T-helper 22 cell (primary cell): ENCODE results near the gene RPL18A.
"Not testable (repeated sequence)": the region's sequence is repeated elsewhere in the genome, so short reads cannot be mapped to it uniquely, and the experiment has no call there.

Source experiments
- DNase-seq: peaks from one replicate; pipeline ENCODE4 v3.0.0-alpha.2; 2020; ENCODE audit warnings: low read depth

RPL18A gene

DNA sequence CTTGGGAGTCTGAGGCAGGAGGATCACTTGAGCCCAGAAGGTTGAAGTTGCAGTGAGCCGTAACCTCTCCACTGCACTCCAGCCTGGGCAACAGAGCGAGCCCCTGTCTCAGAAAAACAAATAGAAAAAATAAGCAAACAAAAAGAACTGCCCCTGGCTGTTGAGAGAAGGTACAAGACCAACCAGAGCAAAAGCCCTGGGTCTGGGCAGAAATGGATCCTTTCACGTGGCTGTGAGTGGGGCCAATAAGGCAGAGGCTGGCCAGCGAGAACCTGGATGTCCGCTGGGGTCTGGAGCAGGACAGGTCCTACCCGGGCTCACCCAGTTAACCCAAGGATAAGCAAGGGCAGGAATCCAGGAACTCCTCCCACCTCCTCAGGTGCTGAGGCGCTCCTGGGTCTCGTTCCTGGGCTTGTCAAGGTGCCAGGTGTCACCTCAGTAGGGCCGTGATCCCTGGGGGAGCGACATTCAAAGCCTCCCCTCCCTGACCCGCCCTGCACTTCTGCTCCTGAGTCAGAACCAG is 7.3 kb downstream of the RPL18A start:
- no peak for DNase-seq

DNA sequence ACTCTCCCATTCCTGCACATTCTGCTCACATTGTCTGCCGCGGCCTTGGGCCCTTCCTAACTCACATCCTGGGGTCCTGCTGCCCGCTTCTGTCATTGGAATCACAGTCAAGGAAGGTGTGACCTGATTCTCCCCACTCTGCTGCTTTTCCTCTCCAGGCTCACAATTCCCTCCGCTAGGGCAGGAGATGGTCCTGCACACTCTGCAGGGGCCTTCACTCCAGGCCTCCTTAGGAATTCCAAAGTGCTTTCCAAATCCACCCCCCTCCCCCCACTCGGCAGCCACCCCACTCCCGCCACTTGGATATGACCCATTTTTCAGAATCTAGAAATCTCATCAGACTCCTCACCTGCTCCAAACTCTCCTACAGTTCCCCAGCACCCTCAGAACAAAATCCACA is 9.0 kb downstream of the RPL18A start:
- no peak for DNase-seq

DNA sequence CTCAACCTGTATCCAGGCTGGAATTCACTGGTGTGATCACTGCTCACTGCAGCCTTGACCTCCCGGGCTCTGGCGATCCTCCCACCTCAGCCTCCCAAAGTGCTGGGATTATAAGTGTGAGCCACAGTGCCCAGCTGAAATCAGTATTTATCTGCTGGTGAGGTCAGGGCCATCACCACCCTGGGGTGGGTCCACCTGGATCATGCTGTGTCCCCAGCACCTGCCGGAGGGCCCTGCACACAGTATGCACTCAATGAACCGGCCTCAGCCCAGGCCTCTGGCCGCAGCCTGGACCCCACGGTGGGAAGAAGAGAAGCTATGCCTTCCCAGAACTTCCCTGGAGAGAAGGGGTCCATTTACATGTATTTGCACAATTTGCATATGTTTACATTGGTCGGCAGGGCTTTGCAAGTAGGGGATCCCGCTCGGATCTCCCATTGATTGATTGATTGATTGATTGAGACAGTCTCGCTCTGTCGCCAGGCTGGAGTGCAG is 9.5 kb downstream of the RPL18A start:
- no peak for DNase-seq

DNA sequence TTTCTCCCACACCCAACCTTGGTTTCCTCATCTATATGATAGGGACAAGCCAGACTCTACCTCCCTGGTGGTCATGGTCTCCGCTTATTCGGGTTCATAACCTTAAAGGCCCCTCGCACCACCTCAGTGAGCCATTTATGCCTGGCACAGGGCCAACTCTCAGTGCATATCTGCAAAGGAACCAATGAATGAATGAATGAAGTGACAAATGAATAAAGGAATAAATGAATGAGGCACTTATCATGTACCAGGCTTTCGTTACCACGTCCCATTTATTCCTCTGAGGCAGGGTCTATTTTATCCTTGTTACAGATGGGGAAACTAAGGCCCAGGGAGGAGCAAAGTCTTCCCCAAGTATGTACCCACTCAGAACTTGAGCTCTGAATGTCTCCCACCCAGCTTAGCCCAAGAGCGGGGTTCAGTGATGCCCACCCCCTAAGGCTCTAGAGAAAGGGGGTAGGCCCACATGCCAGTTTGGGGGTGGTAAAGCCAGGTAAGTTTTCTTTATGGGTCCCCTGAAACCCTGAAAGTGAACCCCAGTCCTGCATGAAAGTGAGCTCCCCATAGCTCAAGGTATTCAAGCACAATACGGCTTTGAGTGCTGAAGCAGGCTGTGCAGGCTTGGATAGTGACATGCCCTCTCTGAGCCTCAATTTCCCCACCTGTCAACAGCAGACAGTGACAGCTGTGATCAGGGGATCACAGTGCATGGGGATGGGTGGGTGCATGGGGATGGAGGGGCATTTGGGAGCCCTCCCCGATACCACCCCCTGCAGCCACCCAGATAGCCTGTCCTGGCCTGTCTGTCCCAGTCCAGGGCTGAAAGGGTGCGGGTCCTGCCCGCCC is 11.5 kb downstream of the RPL18A start:
- no peak for DNase-seq

DNA sequence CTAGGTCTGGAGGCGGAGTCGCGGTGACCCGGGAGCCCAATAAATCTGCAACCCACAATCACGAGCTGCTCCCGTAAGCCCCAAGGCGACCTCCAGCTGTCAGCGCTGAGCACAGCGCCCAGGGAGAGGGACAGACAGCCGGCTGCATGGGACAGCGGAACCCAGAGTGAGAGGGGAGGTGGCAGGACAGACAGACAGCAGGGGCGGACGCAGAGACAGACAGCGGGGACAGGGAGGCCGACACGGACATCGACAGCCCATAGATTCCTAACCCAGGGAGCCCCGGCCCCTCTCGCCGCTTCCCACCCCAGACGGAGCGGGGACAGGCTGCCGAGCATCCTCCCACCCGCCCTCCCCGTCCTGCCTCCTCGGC is 12.2 kb downstream of the RPL18A start, which contains the start of gene SLC5A5:
Gene SLC5A5 (plus strand): TSS at position 68 of the 373 bp plus-strand sequence. CDS start 375 bp downstream, outside the sequence.
- DNase-seq: no peak

DNA sequence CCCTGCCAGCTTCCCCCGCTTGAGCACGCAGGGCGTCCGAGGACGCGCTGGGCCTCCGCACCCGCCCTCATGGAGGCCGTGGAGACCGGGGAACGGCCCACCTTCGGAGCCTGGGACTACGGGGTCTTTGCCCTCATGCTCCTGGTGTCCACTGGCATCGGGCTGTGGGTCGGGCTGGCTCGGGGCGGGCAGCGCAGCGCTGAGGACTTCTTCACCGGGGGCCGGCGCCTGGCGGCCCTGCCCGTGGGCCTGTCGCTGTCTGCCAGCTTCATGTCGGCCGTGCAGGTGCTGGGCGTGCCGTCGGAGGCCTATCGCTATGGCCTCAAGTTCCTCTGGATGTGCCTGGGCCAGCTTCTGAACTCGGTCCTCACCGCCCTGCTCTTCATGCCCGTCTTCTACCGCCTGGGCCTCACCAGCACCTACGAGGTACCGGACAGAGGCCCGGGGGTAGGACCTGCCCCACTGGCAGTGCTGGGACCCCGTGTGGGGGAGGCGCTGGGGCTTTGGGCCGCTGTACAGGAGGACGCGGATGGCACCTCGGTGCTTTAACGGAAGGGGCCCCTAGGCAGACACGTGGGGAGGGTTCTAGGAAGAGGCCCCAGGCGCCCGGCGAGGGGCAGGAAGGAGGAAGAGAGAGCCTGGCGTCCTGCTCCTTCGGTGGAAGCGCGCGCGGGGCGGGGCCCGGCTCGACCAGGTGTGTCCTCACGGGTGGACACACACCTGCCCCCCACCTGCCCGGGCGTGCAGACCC is 12.7 kb downstream of the RPL18A start:
- no peak for DNase-seq

DNA sequence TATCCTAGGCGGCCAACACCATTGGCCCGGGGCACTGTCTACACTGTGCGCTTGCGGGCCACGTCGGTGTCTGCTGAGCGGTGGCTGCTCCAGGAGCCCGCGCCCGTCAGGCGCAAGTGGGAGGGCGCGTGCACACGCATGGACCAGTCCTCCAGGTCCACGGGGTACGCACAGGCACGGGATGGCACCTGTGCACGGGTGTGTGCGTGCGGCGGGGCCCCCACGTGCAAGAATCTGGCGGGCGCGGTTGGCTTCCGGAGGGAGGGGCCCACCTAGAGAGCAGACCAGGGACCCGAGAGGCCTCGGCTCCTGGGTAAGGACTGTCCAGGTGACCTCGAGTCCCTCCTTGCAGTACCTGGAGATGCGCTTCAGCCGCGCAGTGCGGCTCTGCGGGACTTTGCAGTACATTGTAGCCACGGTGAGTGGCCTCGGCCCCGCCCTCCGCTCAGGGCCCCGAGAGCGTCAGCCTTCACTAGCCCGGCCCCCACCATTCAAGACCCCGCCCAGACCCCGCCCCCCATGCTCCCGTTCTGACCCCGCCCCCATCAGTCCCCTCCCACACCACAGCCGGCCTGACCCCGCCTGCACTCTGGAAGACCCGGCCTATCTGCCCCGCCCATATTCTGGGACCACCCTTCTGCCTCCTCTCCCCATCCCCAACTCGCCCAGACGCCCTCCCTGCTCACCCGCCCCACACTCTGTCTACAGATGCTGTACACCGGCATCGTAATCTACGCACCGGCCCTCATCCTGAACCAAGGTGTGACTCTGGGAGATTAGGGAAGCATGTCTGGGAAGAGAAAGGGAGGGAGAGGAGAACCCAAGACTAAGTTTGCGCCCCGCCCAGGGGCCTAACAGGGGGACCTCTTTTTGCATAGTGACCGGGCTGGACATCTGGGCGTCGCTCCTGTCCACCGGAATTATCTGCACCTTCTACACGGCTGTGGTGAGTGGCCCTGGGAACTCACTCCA is 14.4 kb downstream of the RPL18A start:
- peak; percentile 39 for DNase-seq

DNA sequence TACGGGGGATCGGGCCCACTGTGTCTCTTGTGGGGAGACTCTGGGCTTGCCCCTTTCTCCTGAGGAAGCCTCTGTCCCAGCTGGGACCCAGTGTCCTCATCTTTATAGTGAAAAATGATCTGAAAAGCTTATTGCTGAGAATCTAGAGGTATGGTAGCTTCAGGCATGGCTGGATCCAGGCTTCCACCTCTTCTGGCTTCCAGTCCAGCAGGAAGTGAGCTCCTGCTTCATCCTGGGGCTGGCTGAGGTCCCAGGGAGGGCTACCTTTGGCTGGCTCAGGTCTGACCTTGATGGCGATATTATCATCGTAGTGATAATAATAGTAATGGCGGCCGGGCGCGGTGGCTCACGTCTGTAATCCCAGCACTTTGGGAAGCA is 15.0 kb downstream of the RPL18A start:
- DNase-seq: no peak

DNA sequence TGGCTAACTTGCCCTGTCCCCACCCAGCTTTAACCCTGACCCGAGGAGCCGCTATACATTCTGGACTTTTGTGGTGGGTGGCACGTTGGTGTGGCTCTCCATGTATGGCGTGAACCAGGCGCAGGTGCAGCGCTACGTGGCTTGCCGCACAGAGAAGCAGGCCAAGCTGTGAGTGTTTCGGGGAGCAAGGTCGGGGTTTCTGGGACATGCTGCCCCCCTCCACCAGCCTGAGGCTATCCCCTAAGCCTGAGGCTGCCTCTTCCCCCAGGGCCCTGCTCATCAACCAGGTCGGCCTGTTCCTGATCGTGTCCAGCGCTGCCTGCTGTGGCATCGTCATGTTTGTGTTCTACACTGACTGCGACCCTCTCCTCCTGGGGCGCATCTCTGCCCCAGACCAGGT is 18.0 kb downstream of the RPL18A start:
- no peak for DNase-seq

DNA sequence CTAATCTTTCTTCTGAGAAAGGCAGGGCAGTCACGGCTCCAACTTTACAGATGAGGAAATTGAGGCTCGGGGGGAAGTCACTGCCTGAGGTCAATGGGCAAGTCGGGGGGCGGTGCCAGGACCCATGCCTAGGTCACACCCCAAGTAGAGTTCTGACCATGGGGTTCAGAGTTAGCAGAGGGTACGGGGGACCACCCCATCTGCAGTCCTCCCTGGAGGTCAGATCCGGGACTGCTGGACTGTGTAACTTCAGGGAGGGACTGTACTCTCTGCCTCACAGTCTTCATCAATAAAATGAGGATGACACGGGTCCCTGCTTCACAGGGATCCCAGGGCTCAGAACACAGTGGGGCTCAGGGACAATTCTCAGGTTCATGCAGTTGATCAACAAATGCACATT is 19.8 kb downstream of the RPL18A start:
- DNase-seq: no peak

DNA sequence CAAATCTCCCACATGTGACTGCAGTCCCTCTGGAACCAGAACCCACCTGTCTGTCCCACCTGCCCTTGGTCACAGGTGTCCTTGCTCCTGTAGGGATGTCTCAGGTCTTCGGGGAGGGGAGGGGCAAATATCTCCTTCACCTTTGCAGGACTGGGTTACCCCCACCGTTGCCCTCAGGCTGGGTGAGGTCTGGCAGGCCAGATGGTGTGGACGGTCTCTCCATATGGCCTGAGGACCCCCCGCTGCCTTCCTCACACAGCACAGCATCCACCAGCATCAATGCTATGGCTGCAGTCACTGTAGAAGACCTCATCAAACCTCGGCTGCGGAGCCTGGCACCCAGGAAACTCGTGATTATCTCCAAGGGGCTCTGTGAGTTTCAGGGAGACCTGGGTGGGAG is 22.0 kb downstream of the RPL18A start:
- DNase-seq: no peak

DNA sequence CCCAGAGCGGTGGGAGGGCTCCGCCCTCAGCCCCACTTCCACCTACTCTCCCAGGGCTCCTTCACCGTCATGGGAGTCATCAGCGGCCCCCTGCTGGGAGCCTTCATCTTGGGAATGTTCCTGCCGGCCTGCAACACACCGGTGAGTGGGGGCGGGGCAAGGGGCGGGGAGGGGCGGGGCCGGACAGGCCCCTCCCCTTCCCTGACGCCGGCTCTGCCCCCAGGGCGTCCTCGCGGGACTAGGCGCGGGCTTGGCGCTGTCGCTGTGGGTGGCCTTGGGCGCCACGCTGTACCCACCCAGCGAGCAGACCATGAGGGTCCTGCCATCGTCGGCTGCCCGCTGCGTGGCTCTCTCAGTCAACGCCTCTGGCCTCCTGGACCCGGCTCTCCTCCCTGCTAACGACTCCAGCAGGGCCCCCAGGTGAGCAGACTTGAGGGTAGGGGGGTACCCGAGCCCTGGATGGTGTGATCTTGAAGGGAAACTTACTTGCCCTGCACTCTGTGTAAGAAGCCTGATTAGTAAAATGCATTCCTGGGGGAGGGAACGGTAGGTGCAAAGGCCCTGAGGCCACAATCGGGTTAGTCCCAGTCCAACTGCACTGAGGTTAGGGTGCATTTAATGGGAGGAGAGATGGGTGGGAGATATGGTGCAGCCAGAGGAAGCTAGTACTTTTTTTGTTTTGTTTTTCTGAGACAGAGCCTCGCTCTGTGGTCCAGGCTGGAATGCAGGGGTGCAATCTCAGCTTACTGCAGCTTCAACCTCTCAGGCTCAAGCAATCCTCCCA is 24.1 kb downstream of the RPL18A start:
- no peak for DNase-seq

DNA sequence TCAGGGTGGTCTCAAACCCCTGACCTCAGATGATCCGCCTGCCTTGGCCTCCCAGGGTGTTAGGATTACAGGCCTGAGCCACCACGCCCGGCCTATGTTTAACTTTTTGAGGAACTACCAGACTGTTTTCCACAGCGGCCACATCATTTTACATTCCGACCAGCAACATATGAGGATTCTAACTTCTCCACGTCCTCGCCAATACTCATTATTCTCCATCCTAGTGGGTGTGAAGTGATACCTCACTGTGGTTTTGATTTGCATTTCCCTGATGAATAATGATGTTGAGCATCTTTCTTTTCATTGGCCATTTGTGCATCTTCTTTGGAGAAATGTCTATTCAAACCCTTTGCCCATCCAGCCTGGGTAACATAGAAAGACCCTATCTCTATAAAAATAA is 26.8 kb downstream of the RPL18A start:
- DNase-seq: no peak

DNA sequence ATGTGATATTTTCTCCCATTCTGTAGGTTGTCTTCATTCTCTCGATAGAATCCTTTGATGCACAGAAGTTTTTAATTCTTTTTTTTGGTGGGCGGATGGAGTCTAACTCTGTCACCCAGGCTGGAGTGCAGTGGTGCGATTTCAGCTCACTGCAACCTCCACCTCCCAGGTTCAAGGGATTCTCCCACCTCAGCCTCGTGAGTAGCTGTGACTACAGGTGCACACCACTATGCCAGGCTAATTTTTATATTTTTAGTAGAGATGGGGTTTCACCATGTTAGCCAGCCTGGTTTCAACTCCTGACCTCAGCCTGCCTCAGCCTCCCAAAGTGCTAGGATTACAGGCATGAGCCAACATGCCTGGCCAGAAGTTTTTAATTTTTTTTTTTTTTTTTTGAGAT is 27.5 kb downstream of the RPL18A start:
- DNase-seq: not testable (repeated sequence)

DNA sequence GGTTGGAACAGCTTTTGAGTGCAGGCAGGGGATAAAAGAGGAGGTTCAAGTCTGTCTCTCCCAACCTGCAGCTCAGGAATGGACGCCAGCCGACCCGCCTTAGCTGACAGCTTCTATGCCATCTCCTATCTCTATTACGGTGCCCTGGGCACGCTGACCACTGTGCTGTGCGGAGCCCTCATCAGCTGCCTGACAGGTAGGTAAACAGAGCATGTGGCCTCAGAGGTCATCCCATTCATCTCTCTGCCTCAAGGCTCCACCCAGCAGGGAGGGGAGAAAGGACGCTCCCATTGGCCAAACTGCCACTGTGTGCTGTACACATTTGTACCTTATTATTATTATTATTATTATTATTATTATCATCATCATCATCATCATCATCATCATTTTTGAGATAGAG is 28.6 kb downstream of the RPL18A start:
- DNase-seq: no peak

DNA sequence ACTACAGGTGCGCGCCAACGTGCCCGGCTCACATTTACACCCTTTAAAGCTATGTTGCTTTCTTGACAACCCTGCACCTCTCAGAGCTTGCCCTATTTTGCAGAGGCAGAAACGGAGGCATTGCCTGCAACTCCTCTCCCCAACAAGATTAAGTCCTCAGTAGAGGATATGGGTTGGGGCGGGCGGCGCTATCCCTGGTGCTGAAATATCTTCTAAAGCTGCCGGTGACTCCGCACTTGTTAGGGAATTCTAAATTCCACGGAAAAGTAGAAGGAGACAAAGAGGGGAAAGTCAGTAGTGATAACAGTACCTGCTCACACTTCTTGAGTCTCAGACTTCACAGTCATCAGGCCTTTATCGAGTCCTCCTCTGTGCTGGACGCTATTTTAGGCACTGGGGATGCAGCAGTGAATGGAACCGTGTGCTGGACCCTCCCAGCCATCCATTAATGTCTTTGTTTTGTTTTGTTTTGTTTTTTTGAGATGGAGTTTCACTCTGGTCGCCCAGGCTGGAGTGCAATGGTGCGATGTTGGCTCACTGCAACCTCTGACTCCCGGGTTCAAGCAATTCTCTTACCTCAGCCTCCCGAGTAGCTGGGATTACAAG is 30.0 kb downstream of the RPL18A start:
- no peak for DNase-seq

DNA sequence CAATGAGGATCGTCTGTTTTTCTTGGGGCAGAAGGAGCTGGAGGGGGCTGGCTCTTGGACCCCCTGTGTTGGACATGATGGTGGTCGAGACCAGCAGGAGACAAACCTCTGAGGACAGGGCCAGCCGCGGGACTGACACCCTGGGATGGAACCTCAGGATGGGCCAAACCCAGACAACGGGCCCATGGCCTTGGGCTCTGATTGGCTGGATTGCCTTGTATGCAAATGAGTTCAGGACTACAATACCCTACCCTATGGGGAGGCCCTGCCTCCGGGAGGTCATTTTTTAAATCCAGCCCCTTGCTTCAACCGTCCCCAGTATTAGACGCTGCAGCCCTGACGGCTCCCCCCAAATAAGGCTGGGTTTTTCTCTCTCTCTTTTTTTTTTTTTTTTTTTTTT is 34.1 kb downstream of the RPL18A start:
- no peak for DNase-seq

DNA sequence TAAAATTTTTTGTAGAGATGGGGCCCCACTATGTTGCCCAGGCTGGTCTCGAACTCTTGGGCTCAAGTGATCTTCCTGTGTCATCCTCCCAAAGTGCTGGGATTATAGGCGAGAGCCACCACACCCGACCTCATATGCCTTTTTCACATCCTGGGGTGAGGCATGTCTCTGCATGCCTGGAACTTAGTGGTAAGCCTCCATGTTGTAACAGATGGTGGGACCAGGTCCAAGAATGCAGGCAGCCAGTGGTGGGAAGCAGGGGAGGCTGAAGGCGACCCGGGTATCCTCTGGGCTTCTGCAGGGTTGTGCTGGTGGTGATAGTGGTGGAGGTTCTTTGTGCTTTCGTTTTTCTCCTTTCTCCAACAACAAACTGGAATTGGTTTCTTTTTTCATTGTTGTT is 43.0 kb downstream of the RPL18A start:
- DNase-seq: no peak

DNA sequence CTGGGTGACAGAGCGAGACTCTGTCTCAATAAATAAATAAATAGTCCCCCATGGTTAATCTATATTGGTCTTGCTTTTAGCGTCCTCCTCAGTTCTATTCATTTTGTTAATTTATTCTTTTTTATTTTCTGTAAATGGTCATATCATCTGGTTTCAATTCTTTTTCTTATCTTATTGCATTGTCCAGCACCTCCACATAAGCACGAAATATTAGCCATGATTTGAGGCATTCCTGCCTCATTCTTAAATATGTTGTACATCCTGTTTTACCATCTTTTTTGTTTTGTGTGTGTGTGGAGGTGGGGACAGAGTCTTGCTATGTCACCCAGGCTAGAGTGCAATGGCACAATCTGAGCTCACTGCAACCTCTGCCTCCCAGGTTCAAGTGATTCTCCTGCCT is 48.5 kb downstream of the RPL18A start:
- no peak for DNase-seq

DNA sequence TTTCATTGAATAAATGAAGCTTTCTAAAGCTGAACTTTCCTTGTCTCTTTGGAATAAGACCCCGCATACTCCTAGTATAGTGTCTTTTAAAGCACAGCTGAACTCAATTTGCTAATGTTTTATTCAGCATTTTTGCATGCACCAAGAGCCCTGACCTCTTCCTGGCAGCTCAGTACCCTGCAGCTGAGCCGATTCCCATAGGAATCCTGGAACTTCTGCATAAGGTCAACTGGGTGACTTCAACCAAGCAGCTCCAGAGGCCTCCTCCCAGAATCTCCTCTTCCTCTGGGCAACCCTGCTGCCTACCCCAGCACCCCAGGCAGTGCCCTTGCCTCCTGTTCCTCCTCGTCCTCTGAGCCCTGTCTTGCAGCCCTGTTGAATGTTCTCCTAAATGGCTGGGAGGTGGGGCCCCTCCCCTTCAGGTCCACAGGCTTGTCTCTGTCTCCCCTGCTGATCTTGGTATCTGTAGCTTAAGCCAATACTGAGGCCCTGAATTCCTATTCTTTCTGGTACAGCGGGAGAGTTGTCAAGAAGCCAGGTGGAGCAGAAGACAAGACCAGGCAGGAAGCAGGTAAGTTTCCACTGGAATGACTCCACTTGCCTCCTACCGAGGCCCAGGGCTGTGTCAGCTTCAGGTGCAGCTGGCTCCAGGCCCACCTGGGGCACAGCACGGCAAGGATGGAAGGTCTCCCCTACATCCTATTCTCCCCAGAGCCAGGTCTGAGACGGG is 49.5 kb downstream of the RPL18A start:
- DNase-seq: no peak
